ENCODE measurements around the gene SLC8A3. TPM values are rescaled to one million over a fixed set of nuclear protein-coding genes. Genes with fewer than 3 reads are reported as not detected.
A peak's percentile ranks its signal among the peaks of the same experiment; 100 is the strongest.

The SLC8A3 gene
- total and polyA plus RNA-seq, 2 of the 13 experiments (the other 11 are each of a cell fraction or from before 2014, with no cell fraction given): 0.01 to 0.02 TPM

GRCh38 chr14:70005281-70005805 is 183.4 kb downstream of the SLC8A3 start (continued):
- TF ChIP-seq, protein P1, sequence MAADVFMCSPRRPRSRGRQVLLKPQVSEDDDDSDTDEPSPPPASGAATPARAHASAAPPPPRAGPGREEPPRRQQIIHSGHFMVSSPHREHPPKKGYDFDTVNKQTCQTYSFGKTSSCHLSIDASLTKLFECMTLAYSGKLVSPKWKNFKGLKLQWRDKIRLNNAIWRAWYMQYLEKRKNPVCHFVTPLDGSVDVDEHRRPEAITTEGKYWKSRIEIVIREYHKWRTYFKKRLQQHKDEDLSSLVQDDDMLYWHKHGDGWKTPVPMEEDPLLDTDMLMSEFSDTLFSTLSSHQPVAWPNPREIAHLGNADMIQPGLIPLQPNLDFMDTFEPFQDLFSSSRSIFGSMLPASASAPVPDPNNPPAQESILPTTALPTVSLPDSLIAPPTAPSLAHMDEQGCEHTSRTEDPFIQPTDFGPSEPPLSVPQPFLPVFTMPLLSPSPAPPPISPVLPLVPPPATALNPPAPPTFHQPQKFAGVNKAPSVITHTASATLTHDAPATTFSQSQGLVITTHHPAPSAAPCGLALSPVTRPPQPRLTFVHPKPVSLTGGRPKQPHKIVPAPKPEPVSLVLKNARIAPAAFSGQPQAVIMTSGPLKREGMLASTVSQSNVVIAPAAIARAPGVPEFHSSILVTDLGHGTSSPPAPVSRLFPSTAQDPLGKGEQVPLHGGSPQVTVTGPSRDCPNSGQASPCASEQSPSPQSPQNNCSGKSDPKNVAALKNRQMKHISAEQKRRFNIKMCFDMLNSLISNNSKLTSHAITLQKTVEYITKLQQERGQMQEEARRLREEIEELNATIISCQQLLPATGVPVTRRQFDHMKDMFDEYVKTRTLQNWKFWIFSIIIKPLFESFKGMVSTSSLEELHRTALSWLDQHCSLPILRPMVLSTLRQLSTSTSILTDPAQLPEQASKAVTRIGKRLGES (CRISPR knock-in tag; IDR thresholded peaks at IDR 0.05; ENCODE audit: borderline replicate concordance): no peak
- TF ChIP-seq ZSCAN25 (CRISPR knock-in tag; IDR thresholded peaks at IDR 0.05) (peak; percentile 64; the same call in 1 of the 2 replicates), ZNF207 (IDR thresholded peaks at IDR 0.05; ENCODE audit: borderline replicate concordance) (no peak), ZNF781 (CRISPR knock-in tag; IDR thresholded peaks at IDR 0.05; ENCODE audit: borderline replicate concordance, not compliant biosample characterization) (peak; percentile 39), ZNF329 (CRISPR knock-in tag; IDR thresholded peaks at IDR 0.05; ENCODE audit: low read depth) (no peak), ZNF121 (CRISPR knock-in tag; IDR thresholded peaks at IDR 0.05) (peak; percentile 77; the same call in 1 of the 2 replicates), SSRP1 (CRISPR knock-in tag; IDR thresholded peaks at IDR 0.05) (peak; percentile 90), RFXANK (CRISPR knock-in tag; IDR thresholded peaks at IDR 0.05) (0 out of 2 replicates have a peak, but pooled peaks have one; percentile 24), JUN (CRISPR knock-in tag; IDR thresholded peaks at IDR 0.05) (peak; percentile 67; the same call in 1 of the 2 replicates), PITX1 (CRISPR knock-in tag; IDR thresholded peaks at IDR 0.05) (peak; percentile 63; the same call in 1 of the 2 replicates), MBNL3 (CRISPR knock-in tag; conservative IDR thresholded peaks at IDR 0.05) (no peak), ZNF235 (CRISPR knock-in tag; IDR thresholded peaks at IDR 0.05; ENCODE audit: borderline replicate concordance) (no peak), ZSCAN12 (CRISPR knock-in tag; IDR thresholded peaks at IDR 0.05) (no peak), FOXM1 (CRISPR knock-in tag; IDR thresholded peaks at IDR 0.05) (no peak), ATF1 (CRISPR knock-in tag; IDR thresholded peaks at IDR 0.05) (0 out of 2 replicates have a peak, but pooled peaks have one; percentile 18), KDM1A (CRISPR knock-in tag; IDR thresholded peaks at IDR 0.05) (0 out of 2 replicates have a peak, but pooled peaks have one; percentile 77), TCF7 (IDR thresholded peaks at IDR 0.05; ENCODE audit: low read depth) (peak; percentile 51), ZNF496 (CRISPR knock-in tag; IDR thresholded peaks at IDR 0.05; ENCODE audit: insufficient replicate concordance) (no peak), ZNF605 (CRISPR knock-in tag; IDR thresholded peaks at IDR 0.05) (0 out of 2 replicates have a peak, but pooled peaks have one; percentile 37), HOXD1 (CRISPR knock-in tag; IDR thresholded peaks at IDR 0.05) (no peak), HHEX (CRISPR knock-in tag; IDR thresholded peaks at IDR 0.05) (peak; percentile 40; the same call in 1 of the 2 replicates), HINFP (CRISPR knock-in tag; IDR thresholded peaks at IDR 0.05; ENCODE audit: low read depth) (peak; percentile 43; the same call in 1 of the 2 replicates), ETV6 (CRISPR knock-in tag; conservative IDR thresholded peaks at IDR 0.05) (no peak), HMGXB4 (CRISPR knock-in tag; IDR thresholded peaks at IDR 0.05; ENCODE audit: borderline replicate concordance in 1 of 2, low read depth in 1 of 2) (0 out of 4 replicates have a peak, but pooled peaks of 1 of the 2 experiments have one; percentile 25), ZNF589 (CRISPR knock-in tag; conservative IDR thresholded peaks at IDR 0.05) (0 out of 2 replicates have a peak, but pooled peaks have one; percentile 2), NFYC (CRISPR knock-in tag; IDR thresholded peaks at IDR 0.05) (peak; percentile 5; the same call in 1 of the 2 replicates)
